HG03342 (cell line): Measurements from ENCODE around the gene KRTAP5-4.

Experiments
- ATAC-seq: cut with Tn5 transposase; IDR thresholded peaks from one replicate; pipeline ENCODE4 v1.9.1; 2021; ENCODE audit warnings: mild to moderate bottlenecking, moderate library complexity; ENCODE audit not compliant: unreplicated experiment

Gene KRTAP5-4

DNA sequence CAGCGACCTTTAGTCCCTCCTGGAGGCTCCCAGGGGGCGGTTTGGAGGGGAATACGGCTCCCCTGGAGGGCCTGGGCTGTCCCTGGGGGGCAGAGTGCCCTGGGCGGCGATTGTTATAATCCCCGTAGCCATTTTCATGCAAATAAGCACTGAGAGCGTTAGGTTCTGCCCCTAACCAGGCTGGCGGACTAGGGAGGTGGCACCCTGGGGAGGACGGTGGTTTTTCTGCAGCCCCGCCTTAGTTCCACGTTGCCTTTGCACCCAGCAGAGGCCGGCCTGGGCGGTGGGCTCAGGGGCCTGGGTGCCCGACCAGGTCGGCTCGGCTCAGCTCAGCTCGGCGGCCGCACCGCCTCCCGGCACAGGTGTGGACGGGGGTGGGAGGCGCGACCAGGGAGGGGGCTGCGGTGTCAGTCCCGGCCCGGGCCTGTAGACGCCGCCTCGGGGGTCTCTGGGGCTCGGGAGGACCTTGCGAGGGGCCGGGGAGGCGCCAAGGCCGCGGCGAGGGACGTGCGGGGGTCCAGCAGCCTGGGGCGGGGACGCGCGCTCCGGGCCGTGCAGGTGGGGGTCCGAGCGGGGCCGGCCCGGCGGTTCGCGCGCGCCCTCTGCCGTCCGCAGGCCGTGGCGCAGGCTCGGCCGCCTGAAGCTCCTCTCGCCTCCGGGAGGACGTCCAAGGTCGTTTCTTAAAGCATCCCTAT is 47.6 kb downstream of the KRTAP5-4 start:
- no peak for ATAC-seq

DNA sequence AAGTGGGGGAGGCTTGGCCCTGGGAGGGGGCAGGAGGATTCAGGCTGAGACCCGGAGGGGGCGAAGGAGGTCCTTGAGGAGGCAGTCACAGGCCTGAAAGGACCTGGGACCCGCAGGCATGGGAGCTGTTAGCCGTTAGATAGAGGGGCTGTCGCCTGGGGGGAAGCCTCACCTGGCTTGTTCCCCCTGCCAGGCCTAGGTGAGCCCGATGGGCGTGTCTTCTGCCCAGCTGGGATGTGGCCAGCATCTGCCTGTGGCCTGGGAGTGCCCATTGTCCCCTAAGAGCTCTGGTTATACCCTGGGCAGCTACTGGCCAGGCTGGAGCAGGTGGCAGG is 48.1 kb downstream of the KRTAP5-4 start:
- no peak for ATAC-seq

DNA sequence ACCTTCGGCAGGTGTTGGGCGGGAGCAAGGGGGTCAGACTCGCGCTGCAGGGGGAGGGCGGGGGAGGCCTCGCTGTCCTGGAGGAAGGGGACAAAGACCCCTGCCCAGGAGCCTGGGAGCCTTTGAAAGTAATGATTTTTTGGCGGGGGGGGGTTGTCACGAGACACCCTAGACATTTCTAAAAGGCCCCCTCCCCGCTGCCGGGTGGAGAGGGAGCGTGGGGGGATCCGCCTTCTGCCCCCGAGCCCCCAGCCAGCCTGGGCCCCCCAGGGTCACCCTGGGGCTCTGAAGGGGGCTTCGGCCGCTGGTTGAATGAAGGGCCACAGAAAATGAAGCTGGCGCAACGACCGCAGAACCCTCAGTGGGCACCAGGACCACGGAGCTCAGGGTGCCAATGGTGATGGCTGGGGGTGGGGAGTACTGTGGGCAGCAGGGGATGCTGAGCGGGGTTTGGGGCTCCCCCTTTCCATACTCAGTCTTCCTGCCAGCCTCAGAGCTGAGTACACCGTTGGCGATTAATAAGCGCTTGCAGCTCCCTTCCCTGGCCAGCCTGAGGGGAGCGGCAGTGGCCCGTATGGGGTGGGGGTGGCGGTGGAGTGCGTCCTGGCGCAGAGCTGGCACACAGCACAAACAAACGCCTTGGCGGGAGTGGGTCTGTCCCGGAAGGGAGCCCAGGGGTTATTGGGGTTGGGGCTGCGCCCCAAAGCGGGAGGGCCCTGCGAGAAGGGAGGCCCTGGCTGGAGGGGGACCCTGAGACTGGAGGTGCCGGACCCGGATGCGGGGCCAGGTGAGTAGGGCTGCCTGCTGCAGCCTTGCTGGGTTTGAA is 48.6 kb downstream of the KRTAP5-4 start:
- ATAC-seq: no peak

DNA sequence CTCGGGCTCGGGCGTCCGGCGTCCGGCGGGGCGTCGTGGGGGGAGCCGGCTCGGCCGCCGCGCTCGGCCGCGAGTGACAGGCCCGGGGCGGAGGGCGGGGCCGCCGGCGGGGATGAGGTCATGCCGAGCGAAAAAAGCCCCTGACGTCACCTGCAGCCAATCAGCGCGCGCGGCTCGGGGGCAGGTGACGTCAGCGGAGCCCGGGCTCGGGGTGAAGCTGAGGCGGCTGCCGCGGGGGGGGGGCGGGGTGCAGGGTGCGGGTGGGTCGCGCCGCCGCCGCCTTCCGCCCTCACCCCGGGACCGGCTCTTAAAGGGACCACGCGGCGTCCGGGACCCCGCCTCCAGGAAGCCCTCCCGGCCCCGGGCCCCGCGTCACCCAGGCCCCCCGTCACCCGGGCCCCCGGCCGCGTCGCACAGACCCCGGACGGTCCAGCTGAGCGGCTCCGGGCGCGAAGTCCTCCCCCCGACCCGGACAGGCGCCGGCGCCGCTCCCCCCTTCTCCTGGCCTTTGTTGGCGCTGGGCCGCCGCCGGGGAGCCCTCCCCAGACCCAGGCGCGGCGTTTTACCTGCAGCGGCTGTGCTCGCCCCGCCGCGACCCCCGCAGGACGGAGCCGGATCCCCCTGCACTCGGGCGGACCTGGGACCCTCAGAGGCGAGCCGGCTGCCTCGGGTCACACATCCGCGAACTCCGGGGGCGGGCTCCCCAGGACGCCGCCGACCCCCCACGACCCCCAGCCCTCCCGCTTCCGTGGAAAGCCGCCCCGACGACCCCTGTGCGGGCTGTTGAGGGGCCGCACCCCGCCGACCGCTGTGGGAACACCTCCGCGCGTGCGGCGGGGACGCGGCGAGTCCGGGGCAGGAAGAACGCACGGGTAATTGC is 49.5 kb downstream of the KRTAP5-4 start, which contains the start of gene DUSP8:
Gene DUSP8 (minus strand): TSS at position 75 of the 880 bp plus-strand sequence. CDS start 6,445 bp downstream, outside the sequence.
- peak; percentile 66 for ATAC-seq

DNA sequence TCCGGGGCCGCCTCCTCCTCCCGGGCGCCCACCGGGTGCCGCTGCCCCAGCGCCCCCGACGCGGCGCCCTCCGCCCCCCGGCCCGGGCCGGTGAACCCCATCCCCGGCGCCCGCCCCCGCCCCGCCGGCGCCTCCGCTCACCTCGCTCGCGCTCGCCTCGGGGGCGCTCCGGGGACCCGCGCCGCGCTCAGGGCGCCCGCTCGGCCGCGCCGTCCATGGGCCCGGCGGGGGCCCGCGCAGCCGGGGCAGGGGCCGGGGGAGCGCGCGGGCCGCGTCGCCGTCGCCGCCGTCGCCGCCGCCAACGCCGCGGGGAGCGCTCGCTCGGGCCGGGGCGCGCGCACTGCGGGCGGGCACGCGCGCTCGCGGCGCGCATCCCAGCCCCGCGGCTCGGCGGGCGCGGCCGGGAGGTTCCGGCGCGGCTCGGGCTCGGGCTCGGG is 50.2 kb downstream of the KRTAP5-4 start:
- ATAC-seq: no peak
